HG02981 (cell line): ENCODE measurements around the gene TMEM39A.
A peak's percentile ranks its signal among the peaks of the same experiment; 100 is the strongest.

Experiments
- ATAC-seq: cut with Tn5 transposase; IDR thresholded peaks from one replicate; pipeline ENCODE4 v1.9.1; 2021; ENCODE audit warnings: mild to moderate bottlenecking, moderate library complexity; ENCODE audit not compliant: unreplicated experiment

The TMEM39A gene

GRCh38 chr3:119401503-119402440, 61.6 kb downstream of the TMEM39A start:
- ATAC-seq = peak; percentile 52

- peak; percentile 40 for ATAC-seq
These were observed 62.3 kb downstream of the TMEM39A start for GRCh38 chr3:119401069-119401468.

- ATAC-seq = no peak
These were observed 62.9 kb downstream of the TMEM39A start for GRCh38 chr3:119400466-119400865.

DNA sequence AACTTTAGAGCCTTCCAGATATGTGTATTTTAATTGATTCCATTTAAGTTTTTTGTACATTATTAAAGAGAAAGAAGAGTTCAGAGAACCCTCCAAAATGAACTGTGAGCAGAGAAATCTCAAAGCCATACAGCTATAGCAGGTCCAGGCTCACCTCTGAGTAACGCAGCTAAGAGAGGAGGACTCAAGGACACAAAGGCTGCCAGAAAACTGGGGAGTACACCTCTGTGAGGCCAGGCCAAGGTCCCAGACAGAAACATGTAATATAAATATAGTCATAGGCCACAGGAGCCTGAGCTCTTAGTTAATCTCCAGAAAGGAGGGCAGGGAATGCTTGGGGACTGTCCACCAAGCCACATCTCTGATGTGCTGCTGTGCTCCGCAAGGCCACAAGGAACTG, 66.5 kb downstream of the TMEM39A start:
- no peak for ATAC-seq

- ATAC-seq = peak; percentile 64
These were observed 67.5 kb downstream of the TMEM39A start for GRCh38 chr3:119395923-119396358.

DNA sequence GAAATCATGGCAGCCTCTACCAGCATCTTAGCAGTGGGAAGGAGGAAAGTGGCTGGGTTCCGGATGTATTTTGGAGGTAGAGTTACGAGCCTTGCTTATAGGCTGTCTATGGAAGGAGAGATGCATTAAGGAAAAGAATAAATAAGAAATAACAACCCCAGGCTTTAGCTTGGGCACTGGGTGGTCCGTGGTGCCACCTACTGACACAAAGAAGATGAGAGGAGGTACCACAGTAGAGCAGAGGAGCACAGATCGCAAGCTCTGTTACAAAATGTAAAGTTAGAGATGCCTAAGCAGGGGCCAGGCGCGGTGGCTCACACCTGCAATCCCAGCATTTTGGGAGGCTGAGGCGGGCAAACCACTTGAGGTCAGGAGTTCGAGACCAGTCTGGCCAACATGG, 74.8 kb downstream of the TMEM39A start:
- ATAC-seq = no peak

DNA sequence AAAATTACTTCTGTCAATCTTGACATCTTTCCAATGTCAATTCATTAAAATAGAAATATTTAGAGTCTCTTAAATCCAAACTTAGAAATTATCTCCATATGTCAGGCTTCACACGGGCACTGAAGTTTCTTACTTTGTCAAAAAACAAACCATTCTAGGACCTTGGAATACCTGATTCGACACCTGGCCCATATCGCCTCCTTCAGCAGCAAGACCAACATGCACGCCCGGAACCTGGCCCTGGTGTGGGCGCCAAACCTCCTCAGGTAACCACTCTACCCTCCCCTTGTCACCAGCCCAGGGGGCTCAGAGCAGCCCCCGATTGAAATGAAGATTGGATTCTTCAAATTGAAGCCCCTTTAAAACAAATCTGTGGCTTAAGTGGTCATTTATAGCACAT, 81.3 kb downstream of the TMEM39A start:
- ATAC-seq = no peak

DNA sequence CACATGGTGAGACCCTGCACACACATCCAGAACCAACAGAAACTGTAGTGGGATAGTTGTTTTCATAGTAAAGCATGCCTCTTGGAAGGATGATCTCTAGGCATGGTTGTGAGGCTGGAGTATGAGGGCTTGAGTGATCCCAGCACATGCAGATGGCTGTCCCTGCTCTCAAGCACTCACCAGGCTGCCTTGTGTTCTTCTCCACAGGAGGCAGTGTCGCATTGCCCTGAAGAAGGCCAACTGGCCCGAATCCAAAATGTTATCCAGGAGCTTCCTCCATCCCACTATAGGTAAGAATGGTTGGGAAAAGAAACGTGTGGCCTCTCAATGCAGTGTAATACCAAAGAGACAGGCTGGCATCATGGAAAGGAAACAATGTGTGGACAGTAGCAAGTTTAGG, 82.7 kb downstream of the TMEM39A start:
- ATAC-seq = no peak
